Colonic mucosa (tissue), 4 donors: ENCODE results near the gene UBE2D2. TPM values are rescaled to one million over a fixed set of nuclear protein-coding genes. Genes with fewer than 3 reads are reported as not detected.

Experiments used
- DNase-seq: peaks from one replicate; pipeline ENCODE4 v3.0.0-alpha.2; 2020
- H3K27ac ChIP-seq: fragments of 200-600 bp; one replicate; pipeline ENCODE4 v1.8.0; 2021
- H3K27me3 ChIP-seq: fragments of 200-600 bp; one replicate; pipeline ENCODE4 v1.8.0; 2021
- H3K36me3 ChIP-seq: fragments of 200-600 bp; one replicate; pipeline ENCODE4 v1.8.0; 2021
- H3K4me1 ChIP-seq: fragments of 200-600 bp; one replicate; pipeline ENCODE4 v1.8.0; 2021; ENCODE audit warnings: mild to moderate bottlenecking
- H3K4me3 ChIP-seq: fragments of 200-600 bp; one replicate; pipeline ENCODE4 v1.8.0; 2021
- H3K9ac ChIP-seq, 2 donors: one replicate each; pipeline ENCODE4 v1.7.0; 2013; ENCODE audit warnings: control low read depth in 2 of 2, low read depth in 2 of 2, low read length in 2 of 2
- H3K9me3 ChIP-seq: fragments of 200-600 bp; one replicate; pipeline ENCODE4 v1.8.0; 2021
- CTCF ChIP-seq: fragments of 200-600 bp; IDR thresholded peaks from one replicate; pipeline ENCODE4 v1.8.0; 2022; ENCODE audit warnings: antibody characterized with exemption, mild to moderate bottlenecking
- intact Hi-C: fragments of 100-400 bp; cut with DNase I; formaldehyde crosslinking; loops from one replicate; pipeline ENCODE4 v1.14.1; 2022
- total RNA-seq, 2 donors: library from RNA; stranded (reverse); fragmentation: NEBNext Ultra II Directional in 1 of 2; extraction: Animal tissue kit (Norgen Biotek cat#: 25700) in 1 of 2; gene quantifications; one replicate each; pipeline ENCODE4 v1.2.1, GENCODE V29; 2021
- donor health status: healthy.
- donor health status: DM: no; HTN: no; CAD: no.
- donor health status: DM: no; HTN: no; CAD: no.

Gene UBE2D2
- total RNA-seq, 2 donors from 2014 or later, result 146 to 155 TPM

GRCh38 chr5:139551191-139551889, 9.8 kb upstream of the UBE2D2 start:
- no peak overlapping the region for H3K9ac ChIP-seq
- TF ChIP-seq CTCF, result no peak
- no peaks in the 10 kb centered on the region for H3K27me3 ChIP-seq
- no peak for DNase-seq
- intact Hi-C loops, result no loop called here
- H3K36me3 ChIP-seq, result no peaks in the 10 kb centered on the region
- no peaks in the 10 kb centered on the region for H3K9me3 ChIP-seq
- H3K4me1 ChIP-seq, result no peaks in the 10 kb centered on the region
- H3K4me3 ChIP-seq, result no peak overlapping the region
- H3K27ac ChIP-seq, result no peak overlapping the region

GRCh38 chr5:139552893-139553575, 8.1 kb upstream of the UBE2D2 start:
- no peak for TF ChIP-seq CTCF
- H3K9ac ChIP-seq, result no peak overlapping the region
- DNase-seq, result no peak
- H3K27me3 ChIP-seq, result no peaks in the 10 kb centered on the region
- H3K4me3 ChIP-seq, result no peak overlapping the region
- no peaks in the 10 kb centered on the region for H3K36me3 ChIP-seq
- intact Hi-C loops, result no loop called here
- H3K9me3 ChIP-seq, result no peaks in the 10 kb centered on the region
- H3K27ac ChIP-seq, result no peak overlapping the region
- H3K4me1 ChIP-seq, result no peaks in the 10 kb centered on the region

GRCh38 chr5:139554264-139554663, 6.9 kb upstream of the UBE2D2 start:
- TF ChIP-seq CTCF, result no peak
- intact Hi-C loops, result no loop called here
- Histone ChIP-seq H3K4me1 (no peaks in the 10 kb centered on the region), H3K27me3 (no peaks in the 10 kb centered on the region), H3K36me3 (no peaks in the 10 kb centered on the region), H3K9me3 (no peaks in the 10 kb centered on the region), H3K9ac (no peak overlapping the region), H3K27ac (no peak overlapping the region), H3K4me3 (no peak overlapping the region)
- no peak for DNase-seq

GRCh38 chr5:139557811-139558210, 3.3 kb upstream of the UBE2D2 start:
- TF ChIP-seq CTCF, result no peak
- Histone ChIP-seq H3K4me1 (no peaks in the 10 kb centered on the region), H3K27me3 (no peaks in the 10 kb centered on the region), H3K4me3 (no peak overlapping the region), H3K9ac (no peak overlapping the region), H3K9me3 (no peaks in the 10 kb centered on the region), H3K36me3 (no peaks in the 10 kb centered on the region), H3K27ac (no peak overlapping the region)
- DNase-seq, result no peak
- intact Hi-C loops, result no loop called here

- Histone ChIP-seq H3K36me3 (no peaks in the 10 kb centered on the region), H3K9ac (peak overlapping the region; percentile 93 to 94), H3K9me3 (no peaks in the 10 kb centered on the region), H3K27ac (peak overlapping the region; percentile 99), H3K4me3 (peak overlapping the region; percentile 87), H3K27me3 (no peaks in the 10 kb centered on the region), H3K4me1 (no peaks in the 10 kb centered on the region)
- DNase-seq, result peak; percentile 56
- intact Hi-C loops, result no loop called here
- no peak for TF ChIP-seq CTCF
These were observed 714 bp downstream of the UBE2D2 start for GRCh38 chr5:139561655-139562451.
